ENCODE measurements around the gene CHSY3.

Gene CHSY3

DNA sequence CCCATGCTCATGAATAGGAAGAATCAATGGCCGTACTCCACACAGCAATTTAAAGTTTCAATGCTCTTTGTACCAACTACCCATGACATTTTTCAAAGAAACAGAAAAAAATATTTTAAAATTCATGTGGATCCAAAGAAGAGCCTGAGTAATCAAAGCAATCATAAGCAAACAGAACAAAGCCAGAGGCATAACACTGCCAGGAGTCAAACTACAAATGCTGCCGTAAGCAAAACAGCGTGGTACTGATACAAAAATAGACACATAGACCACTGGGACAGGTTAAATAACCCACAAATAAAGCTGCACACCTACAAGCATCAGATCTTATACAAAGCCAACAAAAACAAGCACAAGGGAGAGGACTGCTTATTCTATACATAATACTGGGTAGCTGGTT lies 107.7 kb downstream of the CHSY3 start:
- H3K9me3 ChIP-seq (ENCODE audit: control insufficient read depth in 5 of 5, low read length in 5 of 5), result peaks cover 0 to 9% (median 5%) of the 10 kb centered on the region in 5 donors
- H3K27me3 ChIP-seq (ENCODE audit: control insufficient read depth in 5 of 5, insufficient read depth in 4 of 5, low read length in 5 of 5), result no peaks in the 10 kb centered on the region

DNA sequence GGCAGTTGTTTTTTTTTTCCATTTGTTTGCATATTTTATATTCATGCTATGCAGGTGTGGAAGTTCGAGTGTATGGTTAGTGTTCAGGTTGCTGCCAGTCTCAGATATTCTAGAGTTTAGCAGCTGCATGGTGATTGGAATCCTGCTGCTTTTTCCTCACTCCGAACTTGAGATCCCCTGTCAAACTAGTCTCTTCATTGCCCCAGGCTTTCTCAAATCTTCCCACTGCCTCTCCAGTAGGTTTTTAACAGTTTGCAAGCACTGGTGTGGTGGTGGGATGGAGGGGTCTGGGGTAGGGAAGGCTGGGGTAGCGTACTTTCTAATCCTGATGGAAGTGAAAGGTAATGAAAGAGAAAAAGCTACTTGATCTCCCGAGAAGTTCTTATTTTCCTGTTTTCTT lies 112.9 kb downstream of the CHSY3 start:
- Histone ChIP-seq H3K4me3 (ENCODE audit: low read depth in 1 of 5, low read length in 5 of 5) (peak overlapping the region in 1 of 5 donors; percentile 14), H3K36me3 (ENCODE audit: control insufficient read depth in 5 of 5, insufficient read depth in 5 of 5, low read length in 5 of 5) (no peaks in the 10 kb centered on the region), H3K27ac (ENCODE audit: low read depth, low read length) (no peak overlapping the region), H3K4me1 (ENCODE audit: control insufficient read depth in 5 of 5, insufficient read depth in 5 of 5, low read length in 5 of 5) (no peaks in the 10 kb centered on the region), H3K9me3 (ENCODE audit: control insufficient read depth in 5 of 5, low read length in 5 of 5) (peaks cover 0 to 9% (median 5%) of the 10 kb centered on the region in 5 donors), H3K9ac (ENCODE audit: low read length in 5 of 5) (no peak overlapping the region), H3K27me3 (ENCODE audit: control insufficient read depth in 5 of 5, insufficient read depth in 4 of 5, low read length in 5 of 5) (no peaks in the 10 kb centered on the region)

More for the DNA sequence above, 107.7 kb downstream of the CHSY3 start:
- Histone ChIP-seq H3K9ac (ENCODE audit: low read length in 5 of 5) (no peak overlapping the region), H3K4me1 (ENCODE audit: control insufficient read depth in 5 of 5, insufficient read depth in 5 of 5, low read length in 5 of 5) (no peaks in the 10 kb centered on the region), H3K4me3 (ENCODE audit: low read depth in 1 of 5, low read length in 5 of 5) (no peak overlapping the region), H3K27ac (ENCODE audit: low read depth, low read length) (no peak overlapping the region), H3K36me3 (ENCODE audit: control insufficient read depth in 5 of 5, insufficient read depth in 5 of 5, low read length in 5 of 5) (no peaks in the 10 kb centered on the region)

- H3K4me1 ChIP-seq (ENCODE audit: control insufficient read depth in 5 of 5, insufficient read depth in 5 of 5, low read length in 5 of 5), result peaks cover 0 to 4% (median 2%) of the 10 kb centered on the region in 5 donors
- H3K9me3 ChIP-seq (ENCODE audit: control insufficient read depth in 5 of 5, low read length in 5 of 5), result peaks cover 0 to 6% (median 1%) of the 10 kb centered on the region in 5 donors
- H3K27me3 ChIP-seq (ENCODE audit: control insufficient read depth in 5 of 5, insufficient read depth in 4 of 5, low read length in 5 of 5), result no peaks in the 10 kb centered on the region
- no peak overlapping the region for H3K27ac ChIP-seq (ENCODE audit: low read depth, low read length)
- H3K36me3 ChIP-seq (ENCODE audit: control insufficient read depth in 5 of 5, insufficient read depth in 5 of 5, low read length in 5 of 5), result no peaks in the 10 kb centered on the region
- no peak overlapping the region for H3K4me3 ChIP-seq (ENCODE audit: low read depth in 1 of 5, low read length in 5 of 5)
- no peak overlapping the region for H3K9ac ChIP-seq (ENCODE audit: low read length in 5 of 5)
Measured at GRCh38 chr5:130018641-130019040, 114.4 kb downstream of the CHSY3 start.

GRCh38 chr5:130021000-130021399 lies 116.7 kb downstream of the CHSY3 start:
- no peak overlapping the region for H3K9ac ChIP-seq (ENCODE audit: low read length in 5 of 5)
- H3K9me3 ChIP-seq (ENCODE audit: control insufficient read depth in 5 of 5, low read length in 5 of 5), result no peaks in the 10 kb centered on the region
- H3K27ac ChIP-seq (ENCODE audit: low read depth, low read length), result no peak overlapping the region
- no peaks in the 10 kb centered on the region for H3K27me3 ChIP-seq (ENCODE audit: control insufficient read depth in 5 of 5, insufficient read depth in 4 of 5, low read length in 5 of 5)
- H3K36me3 ChIP-seq (ENCODE audit: control insufficient read depth in 5 of 5, insufficient read depth in 5 of 5, low read length in 5 of 5), result no peaks in the 10 kb centered on the region
- H3K4me3 ChIP-seq (ENCODE audit: low read depth in 1 of 5, low read length in 5 of 5), result no peak overlapping the region
- H3K4me1 ChIP-seq (ENCODE audit: control insufficient read depth in 5 of 5, insufficient read depth in 5 of 5, low read length in 5 of 5), result peaks cover 0 to 23% (median 8%) of the 10 kb centered on the region in 5 donors

DNA sequence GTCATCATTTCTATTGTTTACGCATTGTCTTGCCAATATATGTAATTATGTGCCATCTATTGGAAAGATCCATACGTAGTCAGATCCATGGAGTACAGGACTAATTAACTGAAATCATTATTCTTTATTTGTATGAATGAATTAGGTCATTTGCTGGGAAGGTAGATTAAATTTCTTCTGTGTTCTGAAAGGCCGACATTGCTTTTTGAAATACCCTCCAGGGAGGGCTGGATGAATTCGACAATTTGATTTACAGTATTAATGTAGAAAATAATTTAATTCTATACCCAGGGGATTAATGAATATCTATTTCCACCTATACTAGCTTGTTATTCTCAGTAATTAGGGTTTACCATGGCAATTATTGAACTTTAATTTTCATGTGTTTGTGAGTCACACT lies 117.6 kb downstream of the CHSY3 start:
- no peaks in the 10 kb centered on the region for H3K36me3 ChIP-seq (ENCODE audit: control insufficient read depth in 5 of 5, insufficient read depth in 5 of 5, low read length in 5 of 5)
- no peaks in the 10 kb centered on the region for H3K27me3 ChIP-seq (ENCODE audit: control insufficient read depth in 5 of 5, insufficient read depth in 4 of 5, low read length in 5 of 5)
- peaks cover 0 to 27% (median 8%) of the 10 kb centered on the region in 5 donors for H3K4me1 ChIP-seq (ENCODE audit: control insufficient read depth in 5 of 5, insufficient read depth in 5 of 5, low read length in 5 of 5)
- no peak overlapping the region for H3K9ac ChIP-seq (ENCODE audit: low read length in 5 of 5)
- no peaks in the 10 kb centered on the region for H3K9me3 ChIP-seq (ENCODE audit: control insufficient read depth in 5 of 5, low read length in 5 of 5)
- H3K4me3 ChIP-seq (ENCODE audit: low read depth in 1 of 5, low read length in 5 of 5), result no peak overlapping the region
- no peak overlapping the region for H3K27ac ChIP-seq (ENCODE audit: low read depth, low read length)

DNA sequence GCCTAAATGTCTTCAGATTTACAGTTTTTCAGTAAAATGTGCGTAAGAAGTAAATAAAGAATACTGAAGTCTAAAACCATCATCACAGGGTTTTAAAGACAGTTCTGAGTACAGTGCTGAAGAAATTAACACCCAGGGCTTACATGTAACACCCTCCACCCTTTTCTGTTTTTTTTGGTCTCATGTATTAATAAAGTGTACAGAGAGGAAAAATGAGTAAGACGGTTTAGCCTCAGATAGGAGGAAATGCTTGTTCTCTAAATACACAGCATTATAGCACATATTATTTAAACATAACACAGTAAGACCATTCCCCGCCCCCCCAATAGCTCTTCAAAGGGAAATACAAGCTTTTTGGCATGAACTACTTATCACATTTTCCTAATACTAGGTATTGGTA lies 119.3 kb downstream of the CHSY3 start:
- no peaks in the 10 kb centered on the region for H3K9me3 ChIP-seq (ENCODE audit: control insufficient read depth in 5 of 5, low read length in 5 of 5)
- peaks cover 0 to 30% (median 8%) of the 10 kb centered on the region in 5 donors for H3K4me1 ChIP-seq (ENCODE audit: control insufficient read depth in 5 of 5, insufficient read depth in 5 of 5, low read length in 5 of 5)
- no peaks in the 10 kb centered on the region for H3K36me3 ChIP-seq (ENCODE audit: control insufficient read depth in 5 of 5, insufficient read depth in 5 of 5, low read length in 5 of 5)
- H3K4me3 ChIP-seq (ENCODE audit: low read depth in 1 of 5, low read length in 5 of 5), result no peak overlapping the region
- no peaks in the 10 kb centered on the region for H3K27me3 ChIP-seq (ENCODE audit: control insufficient read depth in 5 of 5, insufficient read depth in 4 of 5, low read length in 5 of 5)
- no peak overlapping the region for H3K9ac ChIP-seq (ENCODE audit: low read length in 5 of 5)
- no peak overlapping the region for H3K27ac ChIP-seq (ENCODE audit: low read depth, low read length)

GRCh38 chr5:130024006-130024405 lies 119.7 kb downstream of the CHSY3 start:
- Histone ChIP-seq H3K9ac (ENCODE audit: low read length in 5 of 5) (no peak overlapping the region), H3K4me1 (ENCODE audit: control insufficient read depth in 5 of 5, insufficient read depth in 5 of 5, low read length in 5 of 5) (peaks cover 0 to 30% (median 8%) of the 10 kb centered on the region in 5 donors), H3K9me3 (ENCODE audit: control insufficient read depth in 5 of 5, low read length in 5 of 5) (no peaks in the 10 kb centered on the region), H3K27me3 (ENCODE audit: control insufficient read depth in 5 of 5, insufficient read depth in 4 of 5, low read length in 5 of 5) (no peaks in the 10 kb centered on the region), H3K27ac (ENCODE audit: low read depth, low read length) (no peak overlapping the region), H3K4me3 (ENCODE audit: low read depth in 1 of 5, low read length in 5 of 5) (no peak overlapping the region), H3K36me3 (ENCODE audit: control insufficient read depth in 5 of 5, insufficient read depth in 5 of 5, low read length in 5 of 5) (no peaks in the 10 kb centered on the region)

- Histone ChIP-seq H3K27ac (ENCODE audit: low read depth, low read length) (no peak overlapping the region), H3K9me3 (ENCODE audit: control insufficient read depth in 5 of 5, low read length in 5 of 5) (no peaks in the 10 kb centered on the region), H3K4me3 (ENCODE audit: low read depth in 1 of 5, low read length in 5 of 5) (no peak overlapping the region), H3K9ac (ENCODE audit: low read length in 5 of 5) (no peak overlapping the region), H3K4me1 (ENCODE audit: control insufficient read depth in 5 of 5, insufficient read depth in 5 of 5, low read length in 5 of 5) (peaks cover 0 to 30% (median 8%) of the 10 kb centered on the region in 5 donors), H3K36me3 (ENCODE audit: control insufficient read depth in 5 of 5, insufficient read depth in 5 of 5, low read length in 5 of 5) (no peaks in the 10 kb centered on the region), H3K27me3 (ENCODE audit: control insufficient read depth in 5 of 5, insufficient read depth in 4 of 5, low read length in 5 of 5) (no peaks in the 10 kb centered on the region)
Measured at GRCh38 chr5:130025511-130025910, 121.2 kb downstream of the CHSY3 start.

DNA sequence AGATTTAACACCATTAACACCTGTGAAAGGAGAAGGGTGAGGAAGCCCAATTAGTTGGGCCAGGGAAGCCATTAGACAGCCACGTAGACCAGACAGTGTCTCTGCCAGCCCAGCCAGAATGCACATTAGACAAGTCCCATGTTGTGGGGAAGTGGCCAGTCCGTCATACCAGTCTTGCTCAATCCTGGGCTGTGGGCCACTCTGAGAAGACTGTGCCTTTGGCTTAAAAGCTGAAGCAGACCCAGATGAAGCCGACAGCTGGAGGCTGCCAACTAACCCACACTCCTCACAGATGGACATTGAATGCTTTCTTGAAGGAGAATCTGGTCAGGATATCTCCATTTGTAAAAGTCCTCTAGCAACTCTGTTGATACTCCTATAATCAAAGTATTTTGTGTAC lies 128.5 kb downstream of the CHSY3 start:
- H3K4me1 ChIP-seq (ENCODE audit: control insufficient read depth in 5 of 5, insufficient read depth in 5 of 5, low read length in 5 of 5), result peaks cover 0 to 10% (median 5%) of the 10 kb centered on the region in 5 donors
- peak overlapping the region in 2 of 5 donors; percentile 21 to 43 for H3K4me3 ChIP-seq (ENCODE audit: low read depth in 1 of 5, low read length in 5 of 5)
- H3K36me3 ChIP-seq (ENCODE audit: control insufficient read depth in 5 of 5, insufficient read depth in 5 of 5, low read length in 5 of 5), result no peaks in the 10 kb centered on the region
- no peak overlapping the region for H3K9ac ChIP-seq (ENCODE audit: low read length in 5 of 5)
- no peaks in the 10 kb centered on the region for H3K9me3 ChIP-seq (ENCODE audit: control insufficient read depth in 5 of 5, low read length in 5 of 5)
- H3K27me3 ChIP-seq (ENCODE audit: control insufficient read depth in 5 of 5, insufficient read depth in 4 of 5, low read length in 5 of 5), result no peaks in the 10 kb centered on the region
- H3K27ac ChIP-seq (ENCODE audit: low read depth, low read length), result no peak overlapping the region

DNA sequence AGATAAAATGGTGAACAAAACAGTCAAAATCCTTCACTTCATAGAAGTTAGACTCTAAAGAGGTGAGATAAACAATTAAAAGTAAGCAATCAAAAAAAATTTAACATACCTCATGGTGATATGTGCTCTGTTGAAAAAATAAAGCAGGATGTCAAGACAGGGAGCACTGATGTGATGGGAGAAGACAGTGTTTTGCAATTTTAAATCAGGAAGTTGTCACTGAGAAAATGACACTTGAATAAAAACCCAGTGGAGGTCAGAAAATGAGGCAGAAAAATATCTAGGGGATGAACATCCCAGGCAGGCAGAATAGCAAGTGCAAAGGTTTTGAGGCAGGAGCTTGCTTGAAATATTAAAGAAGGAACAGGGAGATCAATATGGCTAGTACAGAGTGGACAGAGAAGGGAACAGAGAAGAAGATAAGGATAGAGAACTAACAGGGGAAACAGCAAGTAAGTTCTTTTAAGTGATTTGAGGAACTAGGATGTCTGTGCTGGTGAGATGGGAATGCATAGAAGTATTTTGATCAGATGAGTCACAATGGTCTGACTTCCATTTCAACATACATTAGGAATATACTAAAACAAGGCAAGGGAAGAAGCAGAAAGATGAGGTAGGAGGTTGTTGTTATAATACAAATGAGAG lies 130.4 kb downstream of the CHSY3 start:
- peaks cover 0 to 10% (median 5%) of the 10 kb centered on the region in 5 donors for H3K4me1 ChIP-seq (ENCODE audit: control insufficient read depth in 5 of 5, insufficient read depth in 5 of 5, low read length in 5 of 5)
- no peak overlapping the region for H3K27ac ChIP-seq (ENCODE audit: low read depth, low read length)
- H3K9me3 ChIP-seq (ENCODE audit: control insufficient read depth in 5 of 5, low read length in 5 of 5), result no peaks in the 10 kb centered on the region
- no peaks in the 10 kb centered on the region for H3K27me3 ChIP-seq (ENCODE audit: control insufficient read depth in 5 of 5, insufficient read depth in 4 of 5, low read length in 5 of 5)
- H3K4me3 ChIP-seq (ENCODE audit: low read depth in 1 of 5, low read length in 5 of 5), result no peak overlapping the region
- no peak overlapping the region for H3K9ac ChIP-seq (ENCODE audit: low read length in 5 of 5)
- H3K36me3 ChIP-seq (ENCODE audit: control insufficient read depth in 5 of 5, insufficient read depth in 5 of 5, low read length in 5 of 5), result no peaks in the 10 kb centered on the region
